Endothelial cell of umbilical vein (primary cell): ENCODE measurements around the gene TRIM56. TPM values are rescaled to one million over a fixed set of nuclear protein-coding genes. Genes with fewer than 3 reads are reported as not detected.
"Not testable (repeated sequence)": the region's sequence is repeated elsewhere in the genome, so short reads cannot be mapped to it uniquely, and the experiment has no call there.

ENCODE experiments used
- BruUV-seq: library from RNA; stranded (reverse); fragments of 400-500 nt; replicated peaks from 2 replicates; lab custom pipeline; 2021; lab: Mats Ljungman, UMichigan
- CTCF ChIA-PET: fragments of 300-600, 350-600 bp; sonication (Branson Sonifier 250); formaldehyde crosslinking; loops from one replicate; lab custom pipeline; 2021; ENCODE audit warnings: antibody characterized with exemption, inconsistent platforms; lab: Charles Lee
- POLR2A ChIA-PET: fragments of 300-600, 350-600 bp; sonication (Branson Sonifier 250); formaldehyde crosslinking; loops from one replicate; lab custom pipeline; 2021; ENCODE audit warnings: antibody characterized with exemption, inconsistent platforms; lab: Charles Lee
- DNase-seq: peaks from one replicate; pipeline ENCODE4 v3.0.0-alpha.2; 2011; ENCODE audit warnings: low read depth, low spot score
- FAIRE-seq: peaks from 2 replicates; lab custom pipeline; 2011; peaks lifted over from hg19 to GRCh38; lab: Jason Lieb, UNC
- H2AFZ ChIP-seq: 2 replicates; pipeline ENCODE4 v1.6.0; 2012; ENCODE audit warnings: low read depth, low read length, control low read depth, inconsistent platforms
- H3K27ac ChIP-seq: 2 replicates; pipeline ENCODE4 v1.5.1; 2011; ENCODE audit warnings: low read depth, mild to moderate bottlenecking, control low read depth, low read length, moderate library complexity; ENCODE audit not compliant: insufficient read depth
- H3K27me3 ChIP-seq, 2 experiments: 2 replicates each; pipeline versions ENCODE4 v1.6.0 to v1.6.1; 2011; ENCODE audit warnings: low read length in 2 of 2, mixed read lengths in 1 of 2; ENCODE audit not compliant: control insufficient read depth in 2 of 2, insufficient read depth in 2 of 2
- H3K36me3 ChIP-seq, 2 experiments: 2 replicates in 1 of 2; 3 replicates in 1 of 2; pipeline ENCODE4 v1.5.1; 2011; ENCODE audit warnings: low read length in 2 of 2, mild to moderate bottlenecking in 1 of 2, moderate library complexity in 1 of 2; ENCODE audit not compliant: control insufficient read depth in 2 of 2, insufficient read depth in 2 of 2; ENCODE audit errors: extremely low read depth in 1 of 2
- H3K4me1 ChIP-seq: 3 replicates; pipeline ENCODE4 v1.5.1; 2011; ENCODE audit warnings: mild to moderate bottlenecking, low read length; ENCODE audit not compliant: control insufficient read depth, insufficient read depth; ENCODE audit errors: extremely low read depth
- H3K4me2 ChIP-seq: 2 replicates; pipeline ENCODE4 v1.6.1; 2011; ENCODE audit warnings: low read length, control low read depth, mixed read lengths; ENCODE audit not compliant: insufficient read depth
- H3K4me3 ChIP-seq, 3 experiments: fragments of 200-600 bp in 1 of 3; sonication (generic), shearing (Covaris generic) in 1 of 3; replicated peaks in 1 of 3; 2 replicates each; pipeline ENCODE4 v1.5.1; 2011 to 2016; ENCODE audit warnings: control low read depth in 3 of 3, low read length in 3 of 3, mild to moderate bottlenecking in 2 of 3, inconsistent platforms in 1 of 3, low read depth in 1 of 3, moderate library complexity in 1 of 3; ENCODE audit not compliant: insufficient read depth in 1 of 3
- H3K79me2 ChIP-seq: 2 replicates; pipeline ENCODE4 v1.6.0; 2012; ENCODE audit warnings: low read length, inconsistent platforms; ENCODE audit not compliant: control insufficient read depth, insufficient read depth
- H3K9ac ChIP-seq: replicated peaks from 2 replicates; pipeline ENCODE3; 2011; ENCODE audit warnings: low read length, control low read depth; ENCODE audit not compliant: insufficient read depth; ENCODE audit errors: extremely low read depth
- H3K9me1 ChIP-seq: replicated peaks from 3 replicates; pipeline ENCODE4 v1.6.0; 2011; ENCODE audit warnings: mild to moderate bottlenecking, low read length; ENCODE audit not compliant: control insufficient read depth, insufficient read depth; ENCODE audit errors: extremely low read depth
- H3K9me3 ChIP-seq: replicated peaks from 2 replicates; pipeline ENCODE4 v1.5.1; 2012; ENCODE audit warnings: low read length, inconsistent platforms; ENCODE audit not compliant: control insufficient read depth, insufficient read depth
- H4K20me1 ChIP-seq: replicated peaks from 2 replicates; pipeline ENCODE3; 2011; ENCODE audit warnings: mild to moderate bottlenecking, low read length; ENCODE audit not compliant: control insufficient read depth, insufficient read depth; ENCODE audit errors: extremely low read depth
- CTCF ChIP-seq, 2 donors: IDR thresholded peaks; 1 replicate in 1 of 2; 2 replicates in 1 of 2; pipeline ENCODE4 v1.5.1; 2011; ENCODE audit warnings: low read length in 2 of 2, mild to moderate bottlenecking in 2 of 2, moderate library complexity in 2 of 2, control low read depth in 1 of 2, inconsistent platforms in 1 of 2, low read depth in 1 of 2; ENCODE audit not compliant: insufficient read depth in 1 of 2; ENCODE audit errors: extremely low read depth in 1 of 2
- EZH2 ChIP-seq: IDR thresholded peaks from 2 replicates; pipeline ENCODE4 v1.6.1; 2012; ENCODE audit warnings: borderline replicate concordance, low read depth, mild to moderate bottlenecking, moderate library complexity, low read length, inconsistent platforms; ENCODE audit not compliant: severe bottlenecking
- JUN ChIP-seq: IDR thresholded peaks from 2 replicates; pipeline ENCODE4 v1.6.1; 2011; ENCODE audit warnings: borderline replicate concordance, low read depth; ENCODE audit not compliant: insufficient read length, insufficient read depth
- dilution Hi-C: fragments of 300-500 bp; cut with MboI; formaldehyde crosslinking; loops from one replicate; pipeline ENCODE4 v1.15.0; 2019; ENCODE audit warnings: low sequenced_read_pairs; ENCODE audit not compliant: extremely low pct_ligation_motif_present
- intact Hi-C: fragments of 100-400 bp; cut with micrococcal nuclease; formaldehyde crosslinking; loops from one replicate; pipeline ENCODE4 v1.10.0; 2022
- polyA plus RNA-seq, 4 experiments: library from polyadenylated mRNA; depleted of rRNA in 3 of 4; stranded (reverse) in 3 of 4; unstranded in 1 of 4; fragments of >200 nt; gene quantifications; 2 replicates each; pipeline versions ENCODE4 v1.2.1 to v1.2.3, GENCODE V29; 2011 to 2012; ENCODE audit warnings: missing spikeins in 1 of 4
- total RNA-seq: library from RNA; stranded (reverse); gene quantifications from 2 replicates; pipeline ENCODE4 v1.2.3, GENCODE V29; 2021

The TRIM56 gene
- total and polyA plus RNA-seq, 2 donors (not counting 3 experiments of a cell fraction or from before 2014, with no cell fraction given) = 2.3 to 25.1 TPM

- H3K27me3 ChIP-seq, H4K20me1 ChIP-seq, intact Hi-C loops, H3K9me1 ChIP-seq, H3K9me3 ChIP-seq, DNase-seq, POLR2A ChIA-PET, H3K4me3 ChIP-seq, BruUV-seq, H3K36me3 ChIP-seq, H2AFZ ChIP-seq, dilution Hi-C loops, H3K9ac ChIP-seq, CTCF ChIA-PET, H3K4me2 ChIP-seq, FAIRE-seq, H3K27ac ChIP-seq: not testable (repeated sequence)
- peaks cover 26% of the 10 kb centered on the region for H3K79me2 ChIP-seq
- H3K4me1 ChIP-seq = peaks cover 15% of the 10 kb centered on the region
Observed at GRCh38 chr7:101092266-101092905, 7.1 kb downstream of the TRIM56 start.

GRCh38 chr7:101093906-101094305 lies 8.6 kb downstream of the TRIM56 start:
- Histone ChIP-seq H3K9ac (peak overlapping the region; percentile 32), H3K27ac (peak overlapping the region; percentile 41), H3K79me2 (peaks cover 13% of the 10 kb centered on the region), H3K36me3 (no peaks in the 10 kb centered on the region), H4K20me1 (no peaks in the 10 kb centered on the region), H3K27me3 (no peaks in the 10 kb centered on the region), H2AFZ (no peak overlapping the region), H3K9me3 (no peaks in the 10 kb centered on the region), H3K9me1 (no peaks in the 10 kb centered on the region), H3K4me3 (no peak overlapping the region), H3K4me2 (no peak overlapping the region), H3K4me1 (peaks cover 15% of the 10 kb centered on the region)
- peak; percentile 21 for FAIRE-seq
- dilution Hi-C loops = no loop called here
- TF ChIP-seq JUN (peak; percentile 3), CTCF (IDR thresholded peaks at IDR 0.05; ENCODE audit: extremely low read depth in 1 of 2, insufficient read depth in 1 of 2, low read depth in 1 of 2, low read length in 2 of 2) (no peak), EZH2 (no peak)
- no TSS peak for BruUV-seq
- CTCF ChIA-PET = no interaction called here
- intact Hi-C loops = loop anchor here (1.0 kb wide), 4 partner anchors 18 to 98 kb away; no protein-coding TSS in a partner anchor
- POLR2A ChIA-PET = interaction anchor here (3.7 kb wide), 1 partner anchor 40 kb away, joined by 26 read pairs; no protein-coding TSS in a partner anchor
- no peak for DNase-seq
